ENCODE data around the gene FN3K.
"Not testable (repeated sequence)": the region's sequence is repeated elsewhere in the genome, so short reads cannot be mapped to it uniquely, and the experiment has no call there.

Gene FN3K

DNA sequence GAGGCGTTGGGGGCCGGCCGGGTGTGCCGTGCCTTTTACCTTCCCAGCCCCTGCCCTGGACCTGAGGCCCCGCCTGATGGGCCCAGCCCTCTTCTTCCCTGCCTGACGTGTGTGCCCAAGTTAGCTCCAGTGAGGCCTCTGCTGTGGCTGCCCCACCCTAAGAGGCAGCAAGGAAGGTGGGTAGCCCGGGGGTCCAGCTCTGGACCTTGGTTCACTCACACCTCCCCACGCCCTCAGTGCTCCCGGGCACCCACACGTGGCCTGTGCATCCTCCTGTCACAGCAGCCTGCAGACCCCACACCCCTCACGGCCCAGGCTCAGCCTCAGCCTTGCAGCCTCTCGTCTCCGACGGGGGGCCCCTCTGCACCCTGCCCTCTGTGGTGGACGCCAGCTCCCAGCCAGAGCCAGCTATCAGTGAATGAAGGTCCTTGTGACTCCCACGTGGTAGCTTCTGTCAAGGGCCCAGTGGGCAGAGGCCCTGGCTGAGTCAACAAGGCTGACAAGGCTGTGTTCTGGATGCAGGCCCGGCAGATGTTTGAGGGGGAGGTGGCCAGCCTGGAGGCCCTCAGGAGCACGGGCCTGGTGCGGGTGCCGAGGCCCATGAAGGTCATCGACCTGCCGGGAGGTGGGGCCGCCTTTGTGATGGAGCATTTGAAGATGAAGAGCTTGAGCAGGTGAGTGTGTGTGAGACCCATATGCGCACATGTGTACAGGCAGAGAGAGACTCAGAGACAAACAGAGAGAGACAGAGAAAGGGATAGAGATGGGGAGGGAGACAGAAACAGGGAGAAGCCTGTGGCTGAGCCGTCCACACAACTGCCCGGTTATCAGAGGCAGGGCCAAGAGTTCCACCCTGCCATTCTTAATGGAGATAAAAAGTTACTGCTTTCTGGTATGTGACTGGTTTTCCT is 2.8 kb downstream of the FN3K start:
- DNase-seq: no peak

DNA sequence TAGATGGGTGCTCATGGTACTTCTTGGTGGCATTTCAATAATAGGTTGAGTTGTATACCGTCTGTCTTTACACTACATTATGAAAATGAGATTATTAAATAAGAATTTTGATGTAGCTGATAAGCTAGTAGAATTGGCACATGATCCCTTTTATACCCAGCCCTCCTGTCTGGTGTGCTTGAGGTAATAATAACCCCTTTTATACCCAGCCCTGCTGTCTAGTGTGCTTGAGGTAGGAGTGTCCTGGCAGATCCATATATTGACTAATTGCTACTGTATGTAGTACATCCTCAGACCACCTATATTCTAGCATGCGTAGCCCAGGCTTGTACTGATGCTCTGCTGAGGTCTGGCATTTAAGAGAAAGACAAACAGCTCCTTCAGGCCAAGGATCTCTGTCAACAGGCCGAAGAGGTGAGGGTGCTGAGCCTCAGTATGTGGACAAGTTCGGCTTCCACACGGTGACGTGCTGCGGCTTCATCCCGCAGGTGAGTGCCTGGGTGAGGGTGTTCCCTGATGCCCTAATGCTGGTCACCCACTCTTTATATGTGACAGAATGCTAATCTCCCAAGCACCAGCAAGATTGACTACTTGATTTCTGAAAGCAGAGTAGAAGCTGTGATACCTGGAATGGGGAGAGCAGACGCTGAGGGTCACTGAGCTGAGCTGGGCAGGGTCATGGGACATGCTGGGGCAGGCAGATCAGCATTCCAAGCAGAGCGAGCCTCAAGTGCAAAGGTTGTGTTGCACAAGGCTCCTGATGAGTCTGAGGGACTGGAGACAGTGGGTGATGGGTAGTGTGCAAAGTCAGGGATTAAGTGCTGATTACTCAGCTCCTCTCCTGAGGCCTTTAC is 5.7 kb downstream of the FN3K start:
- no peak for DNase-seq

DNA sequence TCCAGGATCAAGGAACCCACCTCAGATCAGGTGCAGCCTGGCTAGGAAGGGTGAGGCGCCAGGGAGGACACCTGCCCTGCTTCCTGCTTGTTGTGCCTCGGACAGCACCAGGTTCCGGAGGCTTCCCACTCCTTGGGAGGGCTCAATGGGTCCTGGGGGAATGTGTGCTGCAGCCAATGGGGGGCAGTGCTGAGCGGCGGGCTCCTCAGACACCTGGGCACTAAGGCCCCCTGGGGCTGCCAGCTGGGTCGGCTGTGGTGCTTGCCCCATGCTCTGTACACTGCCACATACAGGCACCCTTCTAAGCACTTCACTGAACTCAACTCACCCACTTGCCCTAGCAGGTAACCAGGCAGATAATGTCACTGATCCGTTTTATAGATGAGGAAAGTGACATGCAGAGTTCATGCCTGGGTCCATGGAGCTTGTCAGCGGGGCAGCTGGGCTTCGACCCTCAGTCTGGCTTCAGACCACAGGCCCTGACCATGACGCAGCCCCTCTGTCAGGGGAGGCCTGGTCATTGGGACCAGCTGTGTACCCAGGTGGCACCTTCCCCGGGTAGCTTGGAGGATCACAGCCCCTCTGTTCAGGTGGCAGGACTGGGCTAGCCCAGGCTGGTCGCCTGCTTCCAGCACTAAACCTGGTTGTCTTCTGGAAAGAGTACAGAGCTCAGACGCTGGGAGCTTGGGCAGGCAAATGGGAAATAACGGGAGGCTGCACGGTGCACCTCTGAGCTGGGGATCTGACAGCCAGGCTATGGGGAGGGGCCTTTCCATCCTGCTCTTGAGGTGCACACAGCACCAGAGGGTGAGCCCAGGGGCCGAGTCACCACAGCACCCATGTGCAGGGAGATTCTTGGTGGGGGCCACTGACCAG is 8.2 kb downstream of the FN3K start:
- no peak for DNase-seq

DNA sequence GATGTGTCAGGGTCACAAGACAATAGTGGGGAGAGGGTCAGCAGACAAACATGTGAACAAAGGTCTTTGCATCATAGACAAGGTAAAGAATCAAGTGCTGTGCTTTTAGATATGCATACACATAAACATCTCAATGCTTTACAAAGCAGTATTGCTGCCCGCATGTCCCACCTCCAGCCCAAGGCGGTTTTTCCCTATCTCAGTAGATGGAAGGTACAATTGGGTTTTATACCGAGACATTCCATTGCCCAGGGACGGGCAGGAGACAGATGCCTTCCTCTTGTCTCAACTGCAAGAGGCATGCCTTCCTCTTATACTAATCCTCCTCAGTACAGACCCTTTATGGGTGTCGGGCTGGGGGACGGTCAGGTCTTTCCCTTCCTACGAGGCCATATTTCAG is 9.3 kb downstream of the FN3K start:
- not testable (repeated sequence) for DNase-seq

DNA sequence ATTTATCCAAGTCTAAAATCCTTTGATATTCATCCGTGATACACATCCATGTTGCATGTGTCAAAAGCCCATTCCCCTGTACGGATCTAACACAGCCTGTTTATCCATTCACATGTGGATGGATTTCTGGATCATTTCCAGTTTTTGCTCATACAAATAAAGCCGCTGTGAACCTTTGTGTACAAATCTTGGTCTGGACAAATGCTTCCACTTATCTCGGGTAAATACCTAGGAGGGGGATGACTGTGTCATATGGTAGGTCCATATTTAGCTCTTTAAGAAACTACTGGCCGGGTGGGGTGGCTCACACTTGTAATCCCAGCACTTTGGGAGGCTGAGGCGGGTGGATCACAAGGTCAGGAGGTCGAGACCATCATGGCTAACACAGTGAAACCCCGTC is 10.1 kb downstream of the FN3K start:
- no peak for DNase-seq

DNA sequence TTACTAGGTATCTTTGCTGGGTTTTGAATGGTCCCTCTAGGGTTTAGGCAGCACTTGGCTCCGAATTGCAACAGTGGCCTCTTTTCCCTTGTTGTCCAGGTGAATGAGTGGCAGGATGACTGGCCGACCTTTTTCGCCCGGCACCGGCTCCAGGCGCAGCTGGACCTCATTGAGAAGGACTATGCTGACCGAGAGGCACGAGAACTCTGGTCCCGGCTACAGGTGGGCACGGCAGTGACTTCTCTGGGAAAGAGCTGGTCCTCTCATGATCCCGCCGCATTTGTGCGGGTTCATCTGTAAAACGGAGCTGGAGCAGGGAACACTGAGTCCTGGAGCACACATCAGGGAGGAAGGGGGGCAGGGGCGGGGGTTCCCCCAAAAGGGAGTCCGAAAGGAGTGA is 13.3 kb downstream of the FN3K start:
- no peak for DNase-seq

DNA sequence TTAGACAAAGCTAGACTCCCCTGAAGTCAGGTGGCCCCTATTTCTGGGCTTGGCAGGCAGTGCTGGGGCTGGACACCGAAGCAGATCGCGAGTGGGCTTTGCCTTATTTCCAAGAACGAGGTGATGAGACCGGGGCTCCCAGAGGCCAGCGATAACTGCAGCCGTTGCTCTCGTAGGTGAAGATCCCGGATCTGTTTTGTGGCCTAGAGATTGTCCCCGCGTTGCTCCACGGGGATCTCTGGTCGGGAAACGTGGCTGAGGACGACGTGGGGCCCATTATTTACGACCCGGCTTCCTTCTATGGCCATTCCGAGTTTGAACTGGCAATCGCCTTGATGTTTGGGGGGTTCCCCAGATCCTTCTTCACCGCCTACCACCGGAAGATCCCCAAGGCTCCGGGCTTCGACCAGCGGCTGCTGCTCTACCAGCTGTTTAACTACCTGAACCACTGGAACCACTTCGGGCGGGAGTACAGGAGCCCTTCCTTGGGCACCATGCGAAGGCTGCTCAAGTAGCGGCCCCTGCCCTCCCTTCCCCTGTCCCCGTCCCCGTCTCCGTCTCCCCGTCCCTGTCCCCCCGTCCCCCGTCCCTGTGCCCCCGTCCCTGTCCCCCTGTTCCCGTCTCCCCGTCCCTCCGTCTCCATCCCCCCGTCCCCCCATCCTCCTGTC is 15.0 kb downstream of the FN3K start:
- no peak for DNase-seq

DNA sequence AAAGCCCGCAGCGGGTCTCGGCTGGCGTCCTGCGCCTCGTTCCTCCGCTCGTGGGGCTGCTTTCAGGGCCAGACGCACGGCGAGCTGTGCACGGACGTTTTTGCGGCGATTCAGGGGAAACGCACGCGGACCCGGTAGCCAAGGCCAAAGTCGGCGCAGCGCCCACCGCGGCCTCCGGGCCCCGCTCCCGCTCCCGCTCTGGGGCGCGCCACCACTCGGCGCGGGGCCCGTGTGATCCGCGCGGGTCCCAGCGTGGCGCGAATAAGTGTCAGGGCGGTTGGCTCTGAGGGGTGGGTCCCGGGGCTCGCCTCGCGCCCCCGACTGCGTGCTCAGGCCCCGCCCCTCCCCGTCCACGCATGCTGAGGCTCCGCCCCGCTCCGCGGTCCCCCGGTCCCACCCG is 15.8 kb downstream of the FN3K start:
- DNase-seq: no peak

DNA sequence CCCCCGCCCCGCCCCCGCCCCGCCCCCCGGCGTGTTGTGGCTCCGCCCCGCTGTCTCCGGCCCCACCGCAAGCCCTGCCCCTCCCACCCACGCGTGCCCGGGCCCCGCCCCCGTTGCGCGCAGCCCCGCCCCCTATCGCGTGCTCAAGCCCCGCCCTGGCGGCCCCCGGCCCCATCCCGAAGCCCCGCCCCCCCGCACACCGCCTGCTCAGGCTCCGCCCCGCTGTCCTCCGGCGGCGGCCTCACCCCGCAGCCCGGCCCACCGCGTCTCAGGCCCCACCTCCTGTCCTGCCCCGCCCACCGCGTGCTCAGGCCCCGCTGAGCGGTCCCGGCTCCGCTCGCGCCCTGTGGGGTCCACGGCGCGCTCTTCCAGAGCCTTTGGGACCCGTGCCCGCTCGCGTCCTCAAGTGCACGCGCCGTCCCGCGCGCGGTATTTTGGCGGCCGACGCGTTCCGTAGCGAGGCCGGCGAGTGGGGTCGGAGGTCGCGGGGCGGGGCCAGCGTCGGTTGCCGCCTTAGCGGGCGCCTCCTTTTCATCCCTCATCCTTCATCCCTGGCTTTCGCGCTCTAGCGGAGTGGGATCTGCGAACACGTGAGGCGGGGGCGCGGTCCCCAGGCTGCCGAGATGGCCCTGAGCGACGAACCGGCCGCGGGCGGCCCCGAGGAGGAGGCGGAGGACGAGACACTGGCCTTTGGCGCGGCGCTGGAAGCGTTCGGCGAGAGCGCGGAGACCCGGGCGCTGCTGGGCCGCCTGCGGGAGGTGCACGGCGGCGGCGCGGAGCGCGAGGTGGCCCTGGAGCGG is 16.4 kb downstream of the FN3K start, which contains the start of gene TBCD:
Gene TBCD (plus strand): TSS at position 495 of the 800 bp plus-strand sequence. CDS start 129 bp downstream, at position 624.
- DNase-seq: peak; percentile 89

DNA sequence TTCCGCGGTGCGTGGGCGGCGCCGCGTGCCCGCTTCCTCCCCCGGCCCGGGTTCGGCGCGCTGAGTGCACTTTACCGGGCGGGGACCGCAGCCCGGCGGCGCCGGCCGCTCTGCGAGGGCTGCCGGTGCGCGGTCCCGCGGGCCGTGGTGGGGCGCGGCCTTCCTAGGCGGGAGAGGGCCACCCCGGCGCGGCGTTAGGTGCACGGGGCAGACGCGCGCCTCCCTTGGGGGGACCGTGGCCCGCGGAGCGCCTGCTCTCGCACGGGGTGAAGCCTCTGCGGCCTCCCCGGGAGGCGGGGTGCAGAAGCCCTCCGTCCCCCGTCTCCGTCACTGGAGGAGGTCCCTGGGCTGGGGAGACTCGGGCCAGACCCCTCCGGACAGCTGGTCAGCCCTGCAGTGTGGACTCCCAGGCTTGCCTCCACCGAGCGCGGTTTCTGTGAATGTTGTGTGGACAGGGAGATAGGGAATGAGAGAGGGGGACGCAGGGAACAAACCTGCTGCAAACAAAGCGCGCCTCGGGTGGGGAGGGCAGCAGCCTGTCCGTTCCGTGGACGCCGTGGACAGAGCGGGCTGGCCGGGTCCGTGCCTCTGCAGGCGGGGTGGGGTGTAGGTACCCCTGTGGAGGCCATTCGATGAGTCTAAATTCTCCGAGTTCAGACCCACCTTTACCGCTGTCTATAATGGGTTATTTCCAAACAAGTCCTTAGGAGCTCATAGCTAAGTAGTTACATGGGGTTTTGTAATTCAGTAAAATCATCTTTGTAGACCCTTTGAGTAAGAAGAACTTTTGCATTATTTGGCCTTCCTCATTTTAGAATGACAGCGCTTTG is 17.2 kb downstream of the FN3K start:
- DNase-seq: no peak

DNA sequence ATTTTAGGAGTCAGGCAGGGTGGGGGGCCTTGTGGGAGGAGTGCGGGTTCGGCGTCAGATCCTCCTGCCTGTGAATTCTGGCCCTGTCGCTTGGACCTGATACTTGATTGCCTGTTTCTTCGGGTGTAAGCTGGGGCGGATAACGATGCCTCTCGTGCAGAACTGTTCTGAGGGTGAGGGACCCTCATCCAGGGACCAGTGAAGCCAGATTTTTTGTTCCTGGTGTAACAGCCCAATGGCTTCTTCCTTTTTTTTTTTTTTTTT is 17.7 kb downstream of the FN3K start:
- no peak for DNase-seq

DNA sequence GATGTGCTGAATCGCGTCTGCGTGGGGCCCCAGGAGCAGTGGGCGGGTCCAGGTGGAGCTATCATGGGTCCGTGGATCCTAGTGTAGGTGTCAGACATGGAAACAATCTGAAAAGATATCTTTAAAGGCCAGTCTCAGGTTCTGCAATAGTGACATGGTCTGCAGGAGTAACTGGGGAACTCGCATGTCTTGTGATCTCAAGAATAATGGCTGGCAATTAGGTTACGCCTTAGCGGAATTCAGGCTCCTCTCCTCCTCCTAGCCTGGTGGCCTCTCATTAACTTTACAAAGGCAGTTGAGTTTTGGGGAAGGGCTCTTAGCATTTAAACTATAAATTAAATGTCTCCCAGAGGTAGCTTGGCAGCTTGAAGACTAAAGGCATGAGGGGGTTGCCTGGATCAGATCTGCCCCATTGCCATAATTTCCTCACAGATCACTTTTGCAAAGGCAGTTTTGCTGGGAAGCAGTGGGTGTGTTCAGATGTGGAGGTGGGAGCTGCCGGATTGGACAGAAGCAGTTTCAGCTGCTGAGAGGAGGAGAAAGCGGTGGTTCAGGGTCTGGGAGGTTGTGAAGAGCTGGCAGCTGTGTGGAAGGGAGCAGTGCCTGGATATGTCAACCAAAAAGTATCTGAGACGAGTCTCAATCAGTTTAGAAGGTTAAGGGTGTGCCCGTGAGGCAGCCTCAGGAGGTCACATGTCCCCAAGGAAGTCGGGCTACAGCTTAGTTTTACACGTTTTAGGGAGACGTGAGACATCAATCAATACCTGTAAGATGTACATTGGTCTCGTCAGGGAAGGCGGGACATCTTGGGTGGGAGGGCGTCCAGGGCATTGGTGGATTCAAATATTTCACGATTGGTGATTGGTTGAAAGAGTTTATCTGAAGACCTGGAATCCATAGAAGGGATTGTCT is 19.1 kb downstream of the FN3K start:
- DNase-seq: peak; percentile 14

DNA sequence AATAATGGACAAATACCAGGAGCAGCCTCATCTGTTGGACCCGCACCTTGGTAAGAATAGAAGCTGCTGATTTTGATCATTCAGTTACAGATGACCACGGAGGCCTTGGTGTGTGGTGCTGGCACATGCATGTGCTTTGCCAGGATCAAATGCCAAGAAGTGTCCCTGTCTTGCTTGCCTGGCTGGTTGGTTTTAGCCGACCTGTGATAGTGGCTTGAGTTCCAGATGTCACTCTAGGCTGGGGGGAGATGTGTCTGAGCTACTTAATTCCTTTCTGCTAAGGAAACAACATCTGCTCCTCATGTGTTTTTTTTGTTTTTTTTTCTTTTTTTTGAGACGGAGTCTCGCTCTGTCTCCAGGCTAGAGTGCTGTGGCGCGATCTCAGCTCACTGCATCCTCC is 20.8 kb downstream of the FN3K start:
- DNase-seq: no peak

DNA sequence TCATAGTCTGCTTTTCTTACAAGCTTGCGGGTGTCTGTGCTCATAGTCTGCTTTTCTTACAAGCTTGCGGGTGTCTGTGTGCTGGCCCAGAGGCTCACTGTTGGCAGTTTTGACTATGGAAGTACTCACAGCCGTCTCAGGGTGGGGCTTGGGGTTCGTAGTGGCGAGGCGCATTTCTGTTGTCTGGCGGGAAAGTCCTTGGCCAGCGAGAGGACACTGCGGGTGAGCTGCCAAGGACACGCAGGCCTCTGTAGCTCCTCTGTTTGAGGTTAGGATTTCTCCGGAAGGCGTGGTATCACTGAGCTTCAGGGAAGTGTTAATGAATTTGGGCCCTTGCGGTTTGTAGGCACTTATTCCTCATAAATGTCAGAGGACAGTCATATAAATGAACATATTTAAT is 30.0 kb downstream of the FN3K start:
- DNase-seq: no peak

DNA sequence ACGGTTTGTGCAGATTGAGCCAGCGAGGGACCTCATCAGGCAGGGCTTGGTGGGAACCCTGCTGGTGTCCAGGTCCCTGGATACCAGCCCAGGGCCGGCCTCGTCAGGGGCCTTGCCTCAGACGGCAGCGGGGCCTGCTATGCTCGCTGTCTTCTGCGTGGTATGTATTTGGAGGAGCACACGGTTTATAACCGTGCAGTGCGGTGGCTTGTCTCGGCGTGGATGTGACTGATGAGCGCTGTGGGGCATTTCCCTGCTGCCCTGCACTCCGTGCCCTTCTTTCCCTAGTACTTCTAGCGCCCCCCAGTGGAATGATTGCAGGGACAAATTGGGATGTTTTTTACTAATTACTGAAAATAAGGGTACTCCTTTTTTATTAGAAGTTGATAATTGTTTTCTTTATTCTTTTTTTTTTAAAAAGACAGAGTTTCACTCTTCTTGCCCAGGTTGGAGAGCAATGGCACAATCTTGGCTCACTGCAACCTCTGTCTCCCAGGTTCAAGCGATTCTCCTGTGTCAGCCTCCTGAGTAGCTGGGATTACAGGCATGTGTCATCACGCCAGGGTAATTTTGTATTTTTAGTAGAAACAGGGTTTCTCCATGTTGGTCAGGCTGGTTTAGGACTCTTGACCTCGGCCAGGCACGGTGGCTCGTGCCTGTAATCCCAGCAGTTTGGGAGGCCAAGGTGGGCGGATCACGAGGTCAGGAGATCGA is 31.8 kb downstream of the FN3K start:
- peak; percentile 33 for DNase-seq

DNA sequence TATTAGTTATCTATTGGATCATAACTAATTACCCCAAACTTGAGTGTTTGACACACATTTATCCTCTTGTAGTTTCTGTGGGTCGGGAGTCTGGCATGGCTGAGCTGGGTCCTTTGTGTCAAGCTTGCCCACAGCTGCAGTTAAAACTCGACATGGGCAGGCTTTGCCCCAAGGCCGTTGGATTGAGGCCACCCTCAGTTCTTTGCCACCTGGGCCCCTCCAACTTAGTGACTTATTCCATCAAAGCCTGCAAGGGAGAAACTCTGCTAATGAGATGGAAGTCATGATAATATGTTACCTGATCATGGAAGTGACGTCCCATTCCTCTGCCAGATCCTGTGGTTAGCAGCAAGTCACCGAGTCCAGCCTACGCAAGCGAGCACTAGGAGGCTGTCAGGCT is 33.6 kb downstream of the FN3K start:
- no peak for DNase-seq

DNA sequence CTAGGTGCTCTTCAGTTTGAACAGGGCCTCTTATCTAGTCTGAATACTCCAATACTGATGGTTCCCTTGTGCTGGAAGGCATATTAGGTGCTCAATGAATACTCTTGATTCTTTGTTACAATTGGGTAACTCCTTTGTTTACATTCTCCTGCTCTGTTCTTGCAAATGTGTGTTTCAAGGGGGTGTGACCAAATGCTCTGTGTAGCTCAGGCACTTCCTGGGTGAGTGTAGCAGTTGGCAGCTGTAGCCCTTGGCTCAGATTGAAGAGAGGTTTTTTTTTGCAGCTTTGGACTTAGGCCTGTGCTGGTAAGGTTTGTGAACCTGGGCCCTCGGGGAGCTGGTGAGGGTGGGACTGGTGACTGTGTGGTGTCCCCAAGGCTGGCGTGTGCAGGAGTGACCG is 36.6 kb downstream of the FN3K start:
- DNase-seq: no peak

DNA sequence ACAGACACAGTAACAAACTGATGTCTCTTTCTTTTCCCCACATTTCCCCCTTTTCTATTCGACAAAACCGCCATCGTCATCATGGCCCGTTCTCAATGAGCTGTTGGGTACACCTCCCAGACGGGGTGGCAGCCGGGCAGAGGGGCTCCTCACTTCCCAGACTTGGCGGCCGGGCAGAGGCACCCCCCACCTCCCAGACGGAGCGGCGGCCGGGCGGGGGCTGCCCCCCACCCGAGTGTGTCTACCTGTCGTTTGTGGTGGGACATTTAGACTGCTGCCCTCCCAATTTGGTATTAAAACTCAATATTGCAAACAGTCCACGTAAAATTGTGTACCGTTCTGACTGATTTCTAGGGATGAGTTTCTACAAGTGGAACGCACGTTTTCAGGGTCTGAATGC is 39.0 kb downstream of the FN3K start:
- DNase-seq: not testable (repeated sequence)
